Measurements from ENCODE around the gene ZNF646.

Gene ZNF646

DNA sequence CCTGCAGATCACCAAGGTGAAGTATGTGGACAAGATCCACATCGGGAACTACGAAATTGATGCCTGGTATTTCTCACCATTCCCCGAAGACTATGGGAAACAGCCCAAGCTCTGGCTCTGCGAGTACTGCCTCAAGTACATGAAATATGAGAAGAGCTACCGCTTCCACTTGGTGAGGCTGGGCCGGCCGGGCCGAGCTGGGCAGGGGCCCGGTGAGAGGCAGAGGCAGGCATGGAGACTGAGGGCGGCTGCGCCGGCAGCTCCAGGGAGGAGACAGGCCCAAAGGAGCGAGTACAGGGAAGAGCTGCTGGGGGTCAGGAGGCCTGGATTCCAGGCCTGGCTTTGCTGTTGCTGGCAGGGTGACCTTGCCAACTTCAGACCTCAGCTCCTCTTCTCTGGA, 53.0 kb downstream of the ZNF646 start:
- POLR2A ChIA-PET, result no interaction called here
- CTCF ChIA-PET, result interaction anchor here (1.0 to 1.7 kb wide), 3 partner anchors 15 to 142 kb away, joined by 5 read pairs; partner anchors contain the start of gene HSD3B7

DNA sequence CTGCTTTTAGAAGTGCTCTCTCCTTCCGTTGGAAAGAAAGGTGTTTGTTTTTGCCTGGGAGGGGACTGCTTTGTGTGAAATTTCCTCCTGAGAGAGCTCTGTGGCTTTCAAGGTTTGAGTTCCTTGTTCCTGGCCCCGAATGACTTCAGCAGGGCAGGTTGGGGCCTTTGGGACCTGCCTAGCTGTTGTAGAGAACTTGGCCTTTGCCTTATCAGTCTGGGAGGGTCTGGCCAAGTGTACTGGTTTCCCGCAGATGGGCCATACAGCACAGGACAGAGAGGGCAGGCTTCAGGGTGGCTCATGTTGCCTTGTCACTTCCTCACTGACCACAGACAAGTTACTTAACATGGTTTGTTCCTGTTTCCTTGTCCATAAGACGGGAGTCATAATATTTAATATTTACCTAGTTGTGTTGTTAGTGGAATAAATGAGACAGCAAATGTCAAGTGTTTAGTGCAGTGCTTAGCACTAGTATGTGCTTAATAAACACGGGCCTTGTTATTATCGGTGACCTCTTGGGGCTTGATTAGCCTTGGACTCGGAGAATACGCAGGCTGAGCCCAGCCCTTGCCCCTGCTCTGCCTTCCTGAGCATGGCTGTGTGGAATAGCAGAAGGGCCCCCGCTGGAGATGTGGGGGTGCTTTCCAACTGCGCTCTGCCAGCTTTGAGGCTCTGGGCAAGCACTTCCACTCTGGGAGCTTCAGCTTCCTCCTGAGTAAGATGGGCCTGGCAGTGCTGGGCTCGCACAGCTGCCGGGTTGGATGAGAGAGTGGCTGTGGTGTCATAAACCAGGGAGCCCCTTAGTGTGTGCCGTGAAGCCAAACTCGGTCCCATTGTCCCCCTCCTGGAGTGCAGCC, 54.7 kb downstream of the ZNF646 start:
- ChIA-PET CTCF (interaction anchor here (0.7 to 1.6 kb wide), 3 partner anchors 10 to 13 kb away, joined by 3 to 8 read pairs (median 4); no protein-coding TSS in a partner anchor), POLR2A (interaction anchor here (0.9 to 1.0 kb wide), 2 partner anchors 11 to 13 kb away, joined by 3 read pairs; partner anchors contain the start of gene KAT8)
- H3K4me3 ChIP-seq (ENCODE audit: low read depth, low read length), result no peak overlapping the region
- TF ChIP-seq, protein P1, sequence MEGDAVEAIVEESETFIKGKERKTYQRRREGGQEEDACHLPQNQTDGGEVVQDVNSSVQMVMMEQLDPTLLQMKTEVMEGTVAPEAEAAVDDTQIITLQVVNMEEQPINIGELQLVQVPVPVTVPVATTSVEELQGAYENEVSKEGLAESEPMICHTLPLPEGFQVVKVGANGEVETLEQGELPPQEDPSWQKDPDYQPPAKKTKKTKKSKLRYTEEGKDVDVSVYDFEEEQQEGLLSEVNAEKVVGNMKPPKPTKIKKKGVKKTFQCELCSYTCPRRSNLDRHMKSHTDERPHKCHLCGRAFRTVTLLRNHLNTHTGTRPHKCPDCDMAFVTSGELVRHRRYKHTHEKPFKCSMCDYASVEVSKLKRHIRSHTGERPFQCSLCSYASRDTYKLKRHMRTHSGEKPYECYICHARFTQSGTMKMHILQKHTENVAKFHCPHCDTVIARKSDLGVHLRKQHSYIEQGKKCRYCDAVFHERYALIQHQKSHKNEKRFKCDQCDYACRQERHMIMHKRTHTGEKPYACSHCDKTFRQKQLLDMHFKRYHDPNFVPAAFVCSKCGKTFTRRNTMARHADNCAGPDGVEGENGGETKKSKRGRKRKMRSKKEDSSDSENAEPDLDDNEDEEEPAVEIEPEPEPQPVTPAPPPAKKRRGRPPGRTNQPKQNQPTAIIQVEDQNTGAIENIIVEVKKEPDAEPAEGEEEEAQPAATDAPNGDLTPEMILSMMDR (IDR thresholded peaks at IDR 0.05; ENCODE audit: insufficient read depth, low read length, missing control alignments), result no peak
- no peak for DNase-seq (ENCODE audit: low read depth, low spot score)

More for the DNA sequence above, 53.0 kb downstream of the ZNF646 start:
- TF ChIP-seq, protein P1 (IDR thresholded peaks at IDR 0.05; ENCODE audit: insufficient read depth, low read length, missing control alignments), result no peak
- no peak overlapping the region for H3K4me3 ChIP-seq (ENCODE audit: low read depth, low read length)
- no peak for DNase-seq (ENCODE audit: low read depth, low spot score)

DNA sequence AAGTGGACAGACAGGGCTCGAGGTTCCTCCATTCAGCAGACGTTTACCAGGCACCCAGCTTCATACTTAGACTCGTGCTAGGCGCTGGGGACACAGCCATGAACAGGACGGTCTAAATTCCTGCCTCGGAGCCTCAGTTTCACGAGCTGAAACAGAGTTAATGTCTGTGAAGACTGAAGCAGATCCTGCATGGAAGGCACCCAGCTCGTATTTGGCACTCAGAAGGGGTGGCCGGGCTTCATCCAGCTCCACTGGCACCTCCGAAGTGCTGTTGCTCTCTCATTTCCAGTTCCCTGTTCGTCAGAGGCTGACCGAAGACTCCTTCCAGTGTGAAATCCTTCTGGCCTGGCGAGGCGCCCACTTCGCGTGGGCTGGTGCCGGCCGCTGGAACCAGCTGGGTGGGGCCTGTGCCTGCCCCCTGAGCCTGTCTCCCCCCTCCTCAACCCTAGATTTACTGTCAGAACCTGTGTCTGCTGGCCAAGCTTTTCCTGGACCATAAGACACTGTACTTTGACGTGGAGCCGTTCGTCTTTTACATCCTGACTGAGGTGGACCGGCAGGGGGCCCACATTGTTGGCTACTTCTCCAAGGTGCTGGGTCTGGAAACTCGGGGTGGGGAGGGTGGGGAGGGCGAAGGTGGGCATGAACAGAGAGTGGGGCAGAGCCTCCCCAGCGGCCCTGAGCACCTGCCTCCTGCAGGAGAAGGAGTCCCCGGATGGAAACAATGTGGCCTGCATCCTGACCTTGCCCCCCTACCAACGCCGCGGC, 55.5 kb downstream of the ZNF646 start:
- CTCF ChIA-PET, result interaction anchor here (1.4 to 1.6 kb wide), 2 partner anchors 9 to 12 kb away, joined by 4 to 8 read pairs; no protein-coding TSS in a partner anchor
- POLR2A ChIA-PET, result interaction anchor here (0.9 to 1.5 kb wide), 3 partner anchors 9 to 13 kb away, joined by 3 read pairs; partner anchors contain the start of gene KAT8
- TF ChIP-seq, protein P1 (IDR thresholded peaks at IDR 0.05; ENCODE audit: insufficient read depth, low read length, missing control alignments), result no peak
- no peak overlapping the region for H3K4me3 ChIP-seq (ENCODE audit: low read depth, low read length)
- no peak for DNase-seq (ENCODE audit: low read depth, low spot score)

DNA sequence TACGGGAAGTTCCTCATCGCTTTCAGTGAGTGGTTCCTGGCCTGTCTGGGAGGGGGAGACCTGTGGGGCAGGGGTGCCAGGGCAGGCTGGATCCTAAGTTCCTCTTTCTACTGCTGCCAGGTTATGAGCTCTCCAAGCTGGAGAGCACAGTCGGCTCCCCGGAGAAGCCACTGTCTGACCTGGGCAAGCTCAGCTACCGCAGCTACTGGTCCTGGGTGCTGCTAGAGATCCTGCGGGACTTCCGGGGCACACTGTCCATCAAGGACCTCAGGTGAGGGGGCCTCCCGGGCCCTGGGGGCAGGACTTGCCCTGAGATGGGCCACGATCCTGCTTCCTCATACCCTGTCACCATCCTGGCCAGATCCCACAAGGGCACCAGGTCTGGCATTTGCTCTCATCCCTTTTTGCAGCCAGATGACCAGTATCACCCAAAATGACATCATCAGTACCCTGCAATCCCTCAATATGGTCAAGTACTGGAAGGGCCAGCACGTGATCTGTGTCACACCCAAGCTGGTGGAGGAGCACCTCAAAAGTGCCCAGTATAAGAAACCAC, 56.2 kb downstream of the ZNF646 start:
- no peak for DNase-seq (ENCODE audit: low read depth, low spot score)
- POLR2A ChIA-PET, result interaction anchor here (1.0 to 1.5 kb wide), 2 partner anchors 9 to 12 kb away, joined by 3 read pairs; no protein-coding TSS in a partner anchor
- TF ChIP-seq, protein P1 (IDR thresholded peaks at IDR 0.05; ENCODE audit: insufficient read depth, low read length, missing control alignments), result no peak
- H3K4me3 ChIP-seq (ENCODE audit: low read depth, low read length), result no peak overlapping the region
- CTCF ChIA-PET, result interaction anchor here (1.4 to 1.9 kb wide), 3 partner anchors 9 to 12 kb away, joined by 4 to 8 read pairs (median 6); no protein-coding TSS in a partner anchor

DNA sequence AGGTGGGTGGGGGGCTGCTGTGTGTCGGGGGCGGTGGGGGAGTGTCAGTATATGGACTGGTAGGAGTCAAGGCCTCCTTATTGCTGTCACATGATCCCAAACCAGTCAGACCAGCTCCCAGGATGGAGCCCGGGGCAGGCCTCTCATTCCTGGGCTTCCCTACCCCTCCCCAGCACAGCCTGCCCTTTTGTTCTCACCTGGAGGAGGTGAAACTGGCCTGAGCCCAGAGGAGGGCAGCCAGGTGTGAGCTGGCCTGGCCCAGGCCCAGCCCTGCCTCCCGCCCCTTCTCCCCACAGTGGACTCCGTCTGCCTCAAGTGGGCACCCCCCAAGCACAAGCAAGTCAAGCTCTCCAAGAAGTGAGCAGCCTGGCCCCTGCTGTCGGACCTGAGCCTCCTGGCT, 56.7 kb downstream of the ZNF646 start:
- ChIA-PET CTCF (interaction anchor here (1.6 to 1.9 kb wide), 2 partner anchors 8 to 11 kb away, joined by 4 to 6 read pairs; no protein-coding TSS in a partner anchor), POLR2A (interaction anchor here (1.0 to 1.5 kb wide), 2 partner anchors 10 to 11 kb away, joined by 3 read pairs; no protein-coding TSS in a partner anchor)
- TF ChIP-seq, protein P1 (IDR thresholded peaks at IDR 0.05; ENCODE audit: insufficient read depth, low read length, missing control alignments), result no peak
- no peak overlapping the region for H3K4me3 ChIP-seq (ENCODE audit: low read depth, low read length)
- DNase-seq (ENCODE audit: low read depth, low spot score), result no peak

All from AG04449 (cell line).